Right lobe of liver (tissue), 4 donors: Measurements from ENCODE around the gene LOXL3.

Experiments used
- CTCF ChIP-seq, 4 donors: fragments of 200-600 bp in 3 of 4; fragments of 450-650 bp in 1 of 4; IDR thresholded peaks; one replicate each; pipeline versions ENCODE4 v1.5.1 to v1.8.0; 2016 to 2022; ENCODE audit warnings: antibody characterized with exemption in 4 of 4, mild to moderate bottlenecking in 2 of 4
- POLR2A ChIP-seq: fragments of 450-650 bp; IDR thresholded peaks from one replicate; pipeline ENCODE4 v1.6.1; 2017; ENCODE audit warnings: antibody characterized with exemption, mild to moderate bottlenecking
- donor health status: DM: no; HTN: no; CAD: no.
- donor health status: DM: no; HTN: no; CAD: no.
- donor health status: DM: no; HTN: yes; CAD: no.

- no peak for TF ChIP-seq CTCF (IDR thresholded peaks at IDR 0.05)
- no peak for TF ChIP-seq POLR2A
Measured at GRCh38 chr2:74524955-74525716, 28.6 kb downstream of the LOXL3 start.
